MG63 (cell line): Measurements from ENCODE around the gene ISOC2. TPM values are rescaled to one million over a fixed set of nuclear protein-coding genes. Genes with fewer than 3 reads are reported as not detected.
A peak's percentile ranks its signal among the peaks of the same experiment; 100 is the strongest.
"Not testable (repeated sequence)": the region's sequence is repeated elsewhere in the genome, so short reads cannot be mapped to it uniquely, and the experiment has no call there.

Experiments
- DNase-seq: peaks from one replicate; pipeline ENCODE4 v3.0.0-alpha.2; 2020
- H3K27me3 ChIP-seq: fragments of 250-450 bp; sonication (Bioruptor Pico); 2 replicates; pipeline ENCODE4 v1.5.1; 2020; ENCODE audit warnings: mild to moderate bottlenecking, moderate library complexity
- H3K36me3 ChIP-seq: fragments of 250-450 bp; sonication (Bioruptor Pico); 2 replicates; pipeline ENCODE4 v1.5.1; 2020; ENCODE audit warnings: mild to moderate bottlenecking, moderate library complexity
- H3K4me3 ChIP-seq: fragments of 250-450 bp; sonication (Bioruptor Pico); 2 replicates; pipeline ENCODE4 v1.5.1; 2020; ENCODE audit warnings: mild to moderate bottlenecking, moderate library complexity
- H3K9me3 ChIP-seq: fragments of 250-450 bp; sonication (Bioruptor Pico); 2 replicates; pipeline ENCODE4 v1.5.1; 2020; ENCODE audit warnings: mild to moderate bottlenecking, moderate library complexity
- total RNA-seq: library from RNA; depleted of rRNA; stranded (reverse); fragments of >200 nt; shearing (Covaris generic); gene quantifications from 2 replicates; pipeline ENCODE4 v1.2.3, GENCODE V29; 2014; ENCODE audit warnings: low replicate concordance

ISOC2 gene
- total RNA-seq, 1 experiment from 2014 or later = 180 TPM

GRCh38 chr19:55454787-55455243 is 6.6 kb downstream of the ISOC2 start:
- H3K4me3 ChIP-seq = no peak overlapping the region
- peak; percentile 47 for DNase-seq

GRCh38 chr19:55453511-55454260 is 7.8 kb downstream of the ISOC2 start:
- DNase-seq = no peak
- H3K9me3 ChIP-seq = no peaks in the 10 kb centered on the region
- H3K4me3 ChIP-seq = no peak overlapping the region
- peaks cover 14% of the 10 kb centered on the region for H3K27me3 ChIP-seq
- peaks cover 8% of the 10 kb centered on the region for H3K36me3 ChIP-seq

More at GRCh38 chr19:55454787-55455243, 6.6 kb downstream of the ISOC2 start:
- Histone ChIP-seq H3K27me3 (peaks cover 11% of the 10 kb centered on the region), H3K36me3 (peaks cover 8% of the 10 kb centered on the region), H3K9me3 (no peaks in the 10 kb centered on the region)

- peak; percentile 76 for DNase-seq
- peaks cover 8% of the 10 kb centered on the region for H3K36me3 ChIP-seq
- H3K9me3 ChIP-seq = no peaks in the 10 kb centered on the region
- peaks cover 14% of the 10 kb centered on the region for H3K27me3 ChIP-seq
- no peak overlapping the region for H3K4me3 ChIP-seq
Measured at GRCh38 chr19:55452749-55453346, 8.6 kb downstream of the ISOC2 start.

GRCh38 chr19:55451965-55452748 is 9.3 kb downstream of the ISOC2 start:
- peaks cover 8% of the 10 kb centered on the region for H3K36me3 ChIP-seq
- no peaks in the 10 kb centered on the region for H3K9me3 ChIP-seq
- no peak for DNase-seq
- H3K4me3 ChIP-seq = no peak overlapping the region
- H3K27me3 ChIP-seq = peaks cover 16% of the 10 kb centered on the region

- DNase-seq = no peak
- H3K27me3 ChIP-seq = peaks cover 22% of the 10 kb centered on the region
- H3K36me3 ChIP-seq = peaks cover 8% of the 10 kb centered on the region
- no peaks in the 10 kb centered on the region for H3K9me3 ChIP-seq
- H3K4me3 ChIP-seq = no peak overlapping the region
Measured at GRCh38 chr19:55451163-55451964, 10.1 kb downstream of the ISOC2 start.

- Histone ChIP-seq H3K4me3 (no peak overlapping the region), H3K27me3 (peaks cover 39% of the 10 kb centered on the region), H3K36me3 (peaks cover 8% of the 10 kb centered on the region; the same call in 1 of the 2 replicates), H3K9me3 (no peaks in the 10 kb centered on the region)
- no peak for DNase-seq
Measured at GRCh38 chr19:55449469-55449868, 12.0 kb downstream of the ISOC2 start.

GRCh38 chr19:55448175-55448490 is 13.3 kb downstream of the ISOC2 start:
- DNase-seq, H3K9me3 ChIP-seq, H3K36me3 ChIP-seq, H3K4me3 ChIP-seq: not testable (repeated sequence)
- H3K27me3 ChIP-seq = peaks cover 51% of the 10 kb centered on the region

GRCh38 chr19:55447421-55448174 is 13.8 kb downstream of the ISOC2 start:
- no peaks in the 10 kb centered on the region for H3K36me3 ChIP-seq
- H3K27me3 ChIP-seq = peaks cover 54% of the 10 kb centered on the region
- no peak overlapping the region for H3K4me3 ChIP-seq
- DNase-seq = peak; percentile 99
- no peaks in the 10 kb centered on the region for H3K9me3 ChIP-seq

- no peak for DNase-seq
- H3K4me3 ChIP-seq = no peak overlapping the region
- H3K9me3 ChIP-seq = no peaks in the 10 kb centered on the region
- peaks cover 53% of the 10 kb centered on the region for H3K27me3 ChIP-seq
- H3K36me3 ChIP-seq = no peaks in the 10 kb centered on the region
Measured at GRCh38 chr19:55446060-55446459, 15.4 kb downstream of the ISOC2 start.

- peaks cover 60% of the 10 kb centered on the region for H3K27me3 ChIP-seq
- no peak overlapping the region for H3K4me3 ChIP-seq
- no peaks in the 10 kb centered on the region for H3K9me3 ChIP-seq
- no peak for DNase-seq
- no peaks in the 10 kb centered on the region for H3K36me3 ChIP-seq
Measured at GRCh38 chr19:55444646-55445045, 16.8 kb downstream of the ISOC2 start.

GRCh38 chr19:55443824-55444480 is 17.5 kb downstream of the ISOC2 start:
- Histone ChIP-seq H3K9me3 (no peaks in the 10 kb centered on the region), H3K4me3 (no peak overlapping the region), H3K36me3 (no peaks in the 10 kb centered on the region), H3K27me3 (peaks cover 61% of the 10 kb centered on the region)
- DNase-seq = no peak

- peaks cover 61% of the 10 kb centered on the region for H3K27me3 ChIP-seq
- H3K4me3 ChIP-seq = no peak within 1 kb of the TSS
- DNase-seq = no peak
- H3K36me3 ChIP-seq = no peaks in the 10 kb centered on the region
- no peaks in the 10 kb centered on the region for H3K9me3 ChIP-seq
Measured at GRCh38 chr19:55443045-55443823, 18.2 kb downstream of the ISOC2 start, which contains the start of gene SHISA7. SHISA7 (minus strand) TSS chr19:55443300; CDS start chr19:55442863, 437 bp downstream.

- no peaks in the 10 kb centered on the region for H3K36me3 ChIP-seq
- H3K4me3 ChIP-seq = no peak overlapping the region
- peaks cover 63% of the 10 kb centered on the region for H3K27me3 ChIP-seq
- no peak for DNase-seq
- H3K9me3 ChIP-seq = no peaks in the 10 kb centered on the region
Measured at GRCh38 chr19:55442372-55442961, 19.0 kb downstream of the ISOC2 start.

- H3K4me3 ChIP-seq = no peak overlapping the region
- DNase-seq = no peak
- no peaks in the 10 kb centered on the region for H3K9me3 ChIP-seq
- H3K36me3 ChIP-seq = no peaks in the 10 kb centered on the region
- peaks cover 65% of the 10 kb centered on the region for H3K27me3 ChIP-seq
Measured at GRCh38 chr19:55441692-55442321, 19.6 kb downstream of the ISOC2 start.
